Mammary epithelial cell (primary cell): Measurements from ENCODE around the gene SPACDR.

Source experiments
- EZH2 ChIP-seq: IDR thresholded peaks from 2 replicates; pipeline ENCODE4 v1.6.1; 2012; ENCODE audit warnings: low read length, inconsistent platforms, borderline replicate concordance
- TF ChIP-seq, protein P1 (sequence below), 2 donors: IDR thresholded peaks in 1 of 2; conservative IDR thresholded peaks in 1 of 2; 2 replicates each; pipeline ENCODE4 v1.5.1; 2011 to 2012; ENCODE audit warnings: inconsistent platforms in 2 of 2, low read length in 2 of 2, mild to moderate bottlenecking in 2 of 2, control low read depth in 1 of 2, low read depth in 1 of 2; ENCODE audit not compliant: insufficient read depth in 1 of 2; ENCODE audit errors: extremely low read depth in 1 of 2

GRCh38 chr7:100444311-100445278 is 19.5 kb downstream of the SPACDR start:
- TF ChIP-seq, protein P1, sequence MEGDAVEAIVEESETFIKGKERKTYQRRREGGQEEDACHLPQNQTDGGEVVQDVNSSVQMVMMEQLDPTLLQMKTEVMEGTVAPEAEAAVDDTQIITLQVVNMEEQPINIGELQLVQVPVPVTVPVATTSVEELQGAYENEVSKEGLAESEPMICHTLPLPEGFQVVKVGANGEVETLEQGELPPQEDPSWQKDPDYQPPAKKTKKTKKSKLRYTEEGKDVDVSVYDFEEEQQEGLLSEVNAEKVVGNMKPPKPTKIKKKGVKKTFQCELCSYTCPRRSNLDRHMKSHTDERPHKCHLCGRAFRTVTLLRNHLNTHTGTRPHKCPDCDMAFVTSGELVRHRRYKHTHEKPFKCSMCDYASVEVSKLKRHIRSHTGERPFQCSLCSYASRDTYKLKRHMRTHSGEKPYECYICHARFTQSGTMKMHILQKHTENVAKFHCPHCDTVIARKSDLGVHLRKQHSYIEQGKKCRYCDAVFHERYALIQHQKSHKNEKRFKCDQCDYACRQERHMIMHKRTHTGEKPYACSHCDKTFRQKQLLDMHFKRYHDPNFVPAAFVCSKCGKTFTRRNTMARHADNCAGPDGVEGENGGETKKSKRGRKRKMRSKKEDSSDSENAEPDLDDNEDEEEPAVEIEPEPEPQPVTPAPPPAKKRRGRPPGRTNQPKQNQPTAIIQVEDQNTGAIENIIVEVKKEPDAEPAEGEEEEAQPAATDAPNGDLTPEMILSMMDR (conservative IDR thresholded peaks at IDR 0.05 in 1 of 2, IDR thresholded peaks at IDR 0.05 in 1 of 2; ENCODE audit: extremely low read depth in 1 of 2, insufficient read depth in 1 of 2, low read depth in 1 of 2, low read length in 2 of 2), result no peak
- no peak for TF ChIP-seq EZH2
